Activated CD8-positive, alpha-beta memory T cell treated with anti-CD3 and anti-CD28 coated beads, Interleukin-2, amount 50 U/mL, for 4 hours (primary cell): ENCODE measurements around the gene LYSMD3.

Experiments used
- DNase-seq: peaks from one replicate; pipeline ENCODE4 v3.0.0-alpha.2; 2020

Gene LYSMD3

GRCh38 chr5:90547072-90547536, 17.7 kb upstream of the LYSMD3 start:
- no peak for DNase-seq

DNA sequence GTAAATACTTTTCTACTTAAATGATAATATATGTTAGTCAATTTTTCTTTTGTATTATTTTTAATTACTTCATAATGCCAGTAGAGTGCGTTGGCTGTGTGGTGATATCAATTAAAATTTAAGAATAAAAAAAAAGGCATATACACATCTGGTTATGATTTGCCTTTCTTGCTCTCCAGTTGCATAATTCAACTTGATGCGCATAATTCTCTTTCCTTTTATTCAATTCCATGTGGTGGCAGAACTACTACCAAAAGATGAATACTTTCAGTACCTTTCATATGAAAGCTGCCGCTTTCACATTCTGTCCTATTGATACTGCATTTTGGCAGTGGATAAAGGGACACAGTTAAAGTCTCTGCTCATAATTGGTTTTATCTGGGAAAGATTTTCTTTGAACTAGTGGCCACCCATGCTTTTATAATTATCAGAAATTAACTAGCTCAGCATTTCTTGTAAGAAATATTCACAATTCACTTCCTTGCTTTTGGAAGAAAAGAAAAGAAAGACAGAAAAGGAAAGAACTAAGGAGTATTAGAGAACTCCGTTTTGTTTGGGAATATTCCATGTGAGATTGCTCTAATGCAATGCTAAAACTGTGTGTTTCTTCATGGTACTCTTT, 16.9 kb upstream of the LYSMD3 start:
- no peak for DNase-seq

DNA sequence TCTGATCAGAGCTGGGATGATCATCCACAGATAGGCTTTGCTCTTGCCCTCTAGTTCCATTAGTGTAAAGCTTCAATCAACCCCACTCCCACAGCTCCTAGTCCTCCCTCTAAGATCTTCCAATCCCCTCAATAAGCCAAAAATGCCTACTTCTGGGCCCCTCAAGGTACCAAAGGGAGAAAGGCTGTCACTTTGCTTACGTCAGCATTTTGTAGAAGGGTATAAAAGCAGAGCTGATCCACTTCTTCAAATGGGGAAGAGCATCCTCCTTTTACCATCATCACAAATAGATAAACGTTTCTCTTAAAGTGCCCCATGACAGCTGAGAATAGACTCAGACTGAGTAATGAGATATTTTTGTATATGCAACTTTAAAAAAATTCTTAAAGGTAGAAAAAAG, 16.1 kb upstream of the LYSMD3 start:
- no peak for DNase-seq

DNA sequence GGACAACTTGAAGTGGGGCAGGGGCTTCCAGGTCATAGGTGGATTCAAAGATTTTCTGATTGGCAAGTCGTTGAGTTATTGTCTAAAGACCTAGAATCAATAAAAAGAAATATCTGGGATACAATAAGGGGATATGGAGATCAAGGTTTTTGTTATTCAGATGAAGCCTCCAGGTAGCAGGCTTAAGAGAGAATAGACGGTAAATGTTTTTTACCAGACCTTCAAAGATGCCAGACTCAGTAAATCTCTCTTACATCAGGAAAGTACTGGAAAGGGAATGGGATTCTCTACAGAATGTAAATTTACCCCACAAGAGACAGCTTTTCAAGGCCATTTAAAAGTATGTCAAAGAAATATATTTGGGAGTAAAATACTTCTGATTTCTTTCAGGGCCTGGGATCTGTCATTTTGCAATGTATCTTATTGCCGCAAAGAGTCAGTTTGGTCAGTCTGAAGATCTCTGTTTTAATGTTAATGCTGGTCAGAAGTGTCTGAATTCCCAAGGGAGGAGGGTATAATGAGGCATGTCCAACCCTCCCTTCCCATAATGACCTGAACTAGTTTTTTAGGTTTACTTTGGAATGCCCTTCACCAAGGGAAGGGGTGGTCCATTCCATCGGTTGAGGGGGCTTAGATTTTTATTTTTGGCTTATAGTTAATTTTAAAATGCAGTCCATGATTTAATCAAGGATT, 13.6 kb upstream of the LYSMD3 start:
- no peak for DNase-seq

DNA sequence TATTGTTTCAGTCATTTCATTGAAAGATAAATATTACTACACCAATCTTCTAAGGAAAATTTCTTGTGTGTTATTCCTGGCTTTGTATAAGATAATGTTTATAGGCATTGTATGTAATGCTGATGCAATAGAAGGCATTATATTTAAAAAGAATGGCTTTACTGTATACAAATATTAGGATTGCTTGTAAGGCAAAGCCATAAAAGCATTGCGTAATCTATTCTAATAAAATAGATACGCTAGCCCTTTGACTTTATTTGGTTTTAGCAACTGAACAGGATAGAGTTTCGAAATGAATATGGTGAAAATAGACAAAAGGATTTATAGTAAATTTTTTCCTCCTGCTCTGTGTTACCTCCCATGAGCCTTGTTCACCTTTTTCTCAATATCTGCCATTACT, 5.5 kb upstream of the LYSMD3 start:
- DNase-seq: no peak

DNA sequence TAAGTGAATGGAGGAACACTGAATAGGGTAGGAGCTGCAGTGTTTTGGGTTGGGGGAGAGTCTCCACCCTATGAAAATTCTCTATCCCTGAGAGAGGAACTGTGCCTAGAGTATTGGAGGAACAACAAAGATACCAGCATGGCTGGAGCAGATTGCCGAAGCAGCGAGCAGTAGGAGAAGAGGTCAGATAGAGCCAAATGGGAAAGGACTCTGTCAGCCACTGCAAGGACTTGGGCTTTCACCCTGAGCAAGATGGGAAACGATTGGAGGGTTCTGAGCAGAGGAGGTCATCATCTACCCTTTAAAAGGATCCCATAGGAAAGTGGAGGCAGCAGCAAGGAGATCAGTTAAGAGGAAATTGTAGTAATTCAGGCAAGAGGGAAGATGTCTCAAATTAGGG, 4.4 kb upstream of the LYSMD3 start:
- no peak for DNase-seq

DNA sequence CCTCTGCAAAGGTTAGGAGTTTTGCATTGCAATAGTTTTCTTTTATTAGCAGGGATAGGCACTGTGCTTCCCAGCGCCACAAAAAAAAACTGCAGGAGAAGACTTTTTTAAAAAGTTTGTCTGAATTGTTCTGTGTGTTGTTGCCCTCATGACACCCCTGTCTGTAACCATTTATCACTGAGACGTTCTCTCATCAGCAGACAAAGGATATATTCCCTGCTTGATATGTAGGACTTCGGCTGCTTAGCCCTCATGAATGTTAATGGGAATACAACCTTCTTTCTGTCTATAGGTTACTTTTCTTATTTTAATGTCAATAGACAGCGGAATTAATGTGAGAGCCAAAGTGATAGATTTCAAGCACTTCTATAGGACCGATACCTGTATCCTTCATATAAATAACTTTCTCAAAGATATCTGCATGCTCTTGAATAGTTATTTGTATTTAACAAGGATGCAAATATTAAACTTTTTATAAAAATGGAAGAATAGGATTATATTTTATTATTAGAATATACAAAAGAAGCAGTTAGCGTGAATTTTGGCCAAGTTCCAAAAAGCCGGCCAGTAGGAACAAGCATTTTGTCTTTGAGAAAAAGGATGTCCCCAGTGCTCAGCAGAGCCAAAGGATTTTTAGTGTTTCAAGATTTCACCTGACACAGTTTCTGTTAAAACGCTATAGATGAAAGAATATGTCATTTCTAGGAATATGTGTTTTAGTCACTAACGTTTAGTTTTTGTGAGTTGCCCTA, 1.5 kb upstream of the LYSMD3 start:
- no peak for DNase-seq

- peak; percentile 57 for DNase-seq
Measured at GRCh38 chr5:90529939-90530677, 724 bp upstream of the LYSMD3 start.

GRCh38 chr5:90528601-90529193, 687 bp downstream of the LYSMD3 start:
- DNase-seq: no peak

- no peak for DNase-seq
Measured at GRCh38 chr5:90519081-90519480, 10.3 kb downstream of the LYSMD3 start.

DNA sequence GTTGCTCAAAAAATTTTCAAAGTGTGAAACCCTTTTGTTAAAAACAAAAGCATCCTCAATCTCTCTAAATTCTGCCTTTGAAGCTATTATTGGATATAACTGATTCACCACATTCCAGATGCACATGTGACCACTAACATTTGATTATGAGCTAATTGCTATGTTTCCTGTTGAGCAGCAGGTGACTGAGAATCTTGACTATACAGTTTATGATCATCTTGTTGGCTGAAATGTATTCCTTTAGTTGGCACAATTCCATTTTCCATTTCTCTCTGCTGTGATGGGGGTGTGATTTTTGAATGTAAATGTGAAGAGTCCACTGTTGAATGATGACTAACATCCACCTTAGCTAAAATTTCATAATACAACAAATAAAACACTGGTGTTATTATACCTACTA, 10.7 kb downstream of the LYSMD3 start:
- DNase-seq: no peak

- DNase-seq: no peak
Measured at GRCh38 chr5:90514520-90514919, 14.9 kb downstream of the LYSMD3 start.

DNA sequence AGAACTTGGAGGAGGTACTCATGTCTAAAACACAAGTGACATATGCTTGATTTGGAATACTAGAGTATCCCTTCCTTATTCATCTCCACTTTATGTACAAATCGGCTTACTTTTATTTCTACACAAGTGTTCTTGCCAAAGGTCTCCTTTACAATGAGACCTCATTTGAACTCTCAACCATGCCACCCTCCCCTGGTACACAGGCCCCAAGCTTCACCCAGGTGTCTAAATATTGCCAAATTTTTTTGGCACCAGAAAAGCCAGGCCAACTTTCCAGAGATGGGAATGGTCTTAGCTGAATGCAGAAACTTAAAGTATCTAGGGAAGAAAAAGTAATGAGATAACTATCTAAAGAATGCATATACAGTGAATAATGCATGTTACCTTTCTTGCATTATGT, 18.9 kb downstream of the LYSMD3 start:
- DNase-seq: no peak

GRCh38 chr5:90506221-90506620, 23.2 kb downstream of the LYSMD3 start:
- no peak for DNase-seq

DNA sequence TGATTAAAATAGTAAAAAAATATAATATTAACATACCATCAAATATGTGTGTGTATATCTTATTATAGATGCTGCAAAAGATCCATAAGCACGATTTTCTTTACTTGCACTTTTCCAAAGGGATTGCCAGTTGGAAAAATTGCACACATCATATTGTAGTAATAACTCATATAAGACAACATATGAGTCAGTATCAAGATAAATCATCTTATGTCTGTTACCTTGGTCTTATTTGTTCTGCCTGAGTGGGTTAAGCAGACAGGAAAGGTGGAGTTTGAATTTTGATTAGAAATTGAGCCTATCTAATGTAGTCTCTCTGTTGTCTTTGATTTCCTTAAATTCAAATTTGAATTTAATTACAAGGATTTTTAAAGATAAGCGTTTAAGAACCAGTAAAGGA, 24.6 kb downstream of the LYSMD3 start:
- no peak for DNase-seq

- DNase-seq: no peak
Measured at GRCh38 chr5:90503596-90503995, 25.8 kb downstream of the LYSMD3 start.

GRCh38 chr5:90495146-90495545, 34.2 kb downstream of the LYSMD3 start:
- DNase-seq: no peak

- no peak for DNase-seq
Measured at GRCh38 chr5:90494043-90494442, 35.3 kb downstream of the LYSMD3 start.

GRCh38 chr5:90488791-90489190, 40.6 kb downstream of the LYSMD3 start:
- DNase-seq: no peak

DNA sequence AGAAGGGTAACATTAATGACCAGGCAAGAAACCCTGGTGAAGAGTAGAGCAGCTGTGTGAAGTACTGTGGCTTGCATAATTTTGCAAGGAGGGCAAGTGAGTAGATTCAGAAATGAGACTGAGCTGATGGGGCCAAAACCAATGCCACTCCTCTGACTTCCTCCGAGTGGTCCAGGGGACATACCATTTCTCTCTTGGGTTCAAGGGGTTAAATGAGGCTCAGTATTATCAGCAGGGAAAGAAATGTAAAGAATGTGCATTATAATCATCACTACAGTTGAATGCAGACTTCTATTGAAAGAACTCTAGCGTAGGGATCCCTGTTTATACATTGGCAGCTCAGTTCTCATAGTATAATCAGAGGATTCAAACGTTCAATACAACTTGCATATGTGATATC, 44.8 kb downstream of the LYSMD3 start:
- DNase-seq: no peak

- no peak for DNase-seq
Measured at GRCh38 chr5:90483206-90483605, 46.2 kb downstream of the LYSMD3 start.

DNA sequence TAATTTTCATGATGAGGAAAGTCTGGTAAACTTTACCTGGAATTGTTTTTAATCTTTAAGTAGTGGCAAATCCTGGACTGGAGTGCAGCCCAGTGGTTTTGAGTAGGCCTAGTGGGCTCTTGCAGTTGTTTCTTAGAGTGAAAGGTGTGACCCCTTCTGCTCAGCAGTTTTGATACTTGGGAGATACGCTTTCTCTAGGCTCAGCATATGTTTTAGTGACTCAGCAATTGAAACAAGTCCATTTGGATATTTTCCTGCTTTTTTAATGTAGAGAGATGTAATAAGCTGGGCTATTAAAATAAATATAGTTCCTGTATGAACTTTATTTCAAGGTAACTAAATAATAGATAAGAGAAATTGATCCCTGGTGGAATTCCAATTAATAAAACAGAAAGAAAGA, 48.7 kb downstream of the LYSMD3 start:
- DNase-seq: no peak
